ENCODE measurements around the gene MGLL.
"Not testable (repeated sequence)": the region's sequence is repeated elsewhere in the genome, so short reads cannot be mapped to it uniquely, and the experiment has no call there.

- not testable (repeated sequence) for TF ChIP-seq ZNF121 (CRISPR knock-in tag; IDR thresholded peaks at IDR 0.05); CTCF (IDR thresholded peaks at IDR 0.05); CREB1 (CRISPR knock-in tag; IDR thresholded peaks at IDR 0.05); ATF2 (CRISPR knock-in tag; IDR thresholded peaks at IDR 0.05; ENCODE audit: borderline replicate concordance, low read depth); FOXP4 (CRISPR knock-in tag; IDR thresholded peaks at IDR 0.05)
Measured at GRCh38 chr3:127682175-127682554, 140.2 kb downstream of the MGLL start.
